GM12878 (cell line): ENCODE measurements around the gene COL4A3. TPM values are rescaled to one million over a fixed set of nuclear protein-coding genes. Genes with fewer than 3 reads are reported as not detected.

Experiments
- BMI1 ChIP-seq: fragments of 450-650 bp; IDR thresholded peaks from 2 replicates; pipeline ENCODE4 v1.6.1; 2016; ENCODE audit warnings: mild to moderate bottlenecking, moderate library complexity, borderline replicate concordance
- CEBPB ChIP-seq, 2 experiments: fragments of 150-350 bp in 1 of 2; IDR thresholded peaks; 2 replicates each; pipeline ENCODE4 v1.6.1; 2012 to 2014; ENCODE audit warnings: low read depth in 2 of 2, low read length in 2 of 2, borderline replicate concordance in 1 of 2, inconsistent platforms in 1 of 2
- CEBPZ ChIP-seq: fragments of 150-350 bp; IDR thresholded peaks from 2 replicates; pipeline ENCODE4 v1.6.1; 2016; ENCODE audit warnings: low read depth, low read length
- ESRRA ChIP-seq: IDR thresholded peaks from 2 replicates; pipeline ENCODE4 v1.6.1; 2012; ENCODE audit warnings: mild to moderate bottlenecking, low read length, improper control_type of control experiment
- FOS ChIP-seq: IDR thresholded peaks from 3 replicates; pipeline ENCODE4 v1.6.1; 2011; ENCODE audit warnings: borderline replicate concordance; ENCODE audit not compliant: insufficient read length; ENCODE audit errors: extremely low read depth
- IRF3 ChIP-seq: fragments of 450-650 bp; IDR thresholded peaks from 2 replicates; pipeline ENCODE4 v1.6.1; 2014; ENCODE audit warnings: mild to moderate bottlenecking
- KDM1A ChIP-seq: fragments of 200-600 bp; sonication (generic); IDR thresholded peaks from 2 replicates; pipeline ENCODE4 v1.6.1; 2016; ENCODE audit warnings: borderline replicate concordance
- LARP7 ChIP-seq: fragments of 450-650 bp; IDR thresholded peaks from 2 replicates; pipeline ENCODE4 v1.6.1; 2017; ENCODE audit warnings: mild to moderate bottlenecking
- MTA2 ChIP-seq: fragments of 450-650 bp; IDR thresholded peaks from 2 replicates; pipeline ENCODE4 v1.6.1; 2016; ENCODE audit warnings: low read depth, mild to moderate bottlenecking, moderate library complexity
- MXI1 ChIP-seq: fragments of 150-350 bp; IDR thresholded peaks from 2 replicates; pipeline ENCODE4 v1.6.1; 2011; ENCODE audit warnings: low read depth, mild to moderate bottlenecking, inconsistent platforms, low read length, improper control_type of control experiment
- NR2F1 ChIP-seq: fragments of 450-650 bp; conservative IDR thresholded peaks from 2 replicates; pipeline ENCODE4 v1.6.1; 2017; ENCODE audit warnings: mild to moderate bottlenecking
- RB1 ChIP-seq: fragments of 450-650 bp; formaldehyde crosslinking; IDR thresholded peaks from 2 replicates; pipeline ENCODE4 v1.6.1; 2017; ENCODE audit warnings: mild to moderate bottlenecking, borderline replicate concordance
- SIN3A ChIP-seq: IDR thresholded peaks from 2 replicates; pipeline ENCODE4 v1.6.1; 2012; ENCODE audit warnings: low read depth, low read length, improper control_type of control experiment
- TAF1 ChIP-seq: IDR thresholded peaks from 2 replicates; pipeline ENCODE4 v1.6.1; 2011; ENCODE audit warnings: mild to moderate bottlenecking, low read depth, low read length, borderline replicate concordance
- TARDBP ChIP-seq: IDR thresholded peaks from 2 replicates; pipeline ENCODE4 v1.6.1; 2016; ENCODE audit warnings: borderline replicate concordance
- WRNIP1 ChIP-seq: IDR thresholded peaks from 2 replicates; pipeline ENCODE4 v1.6.1; 2011; ENCODE audit warnings: low read depth, low read length, improper control_type of control experiment, borderline replicate concordance
- ZBTB11 ChIP-seq: fragments of 450-650 bp; formaldehyde crosslinking; IDR thresholded peaks from 2 replicates; pipeline ENCODE4 v1.5.0; 2022; ENCODE audit warnings: mild to moderate bottlenecking, missing genetic modification characterization
- ZNF217 ChIP-seq: fragments of 450-650 bp; IDR thresholded peaks from 2 replicates; pipeline ENCODE4 v1.6.1; 2017; ENCODE audit warnings: antibody characterized with exemption, mild to moderate bottlenecking
- ZNF24 ChIP-seq: fragments of 450-650 bp; IDR thresholded peaks from 2 replicates; pipeline ENCODE4 v1.6.1; 2017; ENCODE audit warnings: antibody characterized with exemption, mild to moderate bottlenecking
- polyA plus RNA-seq, 11 experiments: library from polyadenylated mRNA; depleted of rRNA in 4 of 11; unstranded in 6 of 11; stranded (reverse) in 5 of 11; fragments of >200 nt; fragmentation: Nextera tagmentation in 4 of 11; fragmentation: Illumina TruSeq in 1 of 11; extraction: Ambion mirVana in 4 of 11; extraction: Trizol in 1 of 11; gene quantifications; 1 replicate in 1 of 11; 2 replicates in 10 of 11; pipeline versions ENCODE4 v1.2.1 to v1.2.3, GENCODE V29; 2011 to 2016; ENCODE audit warnings: inconsistent platforms in 2 of 11, missing spikeins in 2 of 11, low read depth in 1 of 11
- total RNA-seq, 4 experiments: library from RNA; depleted of rRNA in 3 of 4; stranded (reverse); fragments of >200 nt in 3 of 4; fragmentation: Illumina TruSeq in 1 of 4; extraction: Trizol in 1 of 4; gene quantifications; 2 replicates each; pipeline versions ENCODE4 v1.2.1 to v1.2.3, GENCODE V29; 2013 to 2021

Gene COL4A3
- total and polyA plus RNA-seq, 10 of the 15 experiments (the other 5 are each of a cell fraction or from before 2014, with no cell fraction given): 0.34 to 10.5 (median 3.8) TPM

GRCh38 chr2:227324995-227325838, 160.8 kb downstream of the COL4A3 start, which contains the start of gene MFF (continued):
- TF ChIP-seq MTA2 (peak; percentile 83), KDM1A (no peak), ZBTB11 (CRISPR knock-in tag) (no peak; the same call in 1 of the 2 replicates), LARP7 (peak; percentile 89), MXI1 (peak; percentile 69), RB1 (peak; percentile 77), BMI1 (peak; percentile 53; the same call in 1 of the 2 replicates), CEBPB (IDR thresholded peaks at IDR 0.05; ENCODE audit: borderline replicate concordance in 1 of 2, low read depth in 2 of 2, low read length in 2 of 2) (no peak), CEBPZ (no peak), ZNF24 (peak; percentile 59; the same call in 1 of the 2 replicates), IRF3 (no peak), ESRRA (no peak; the same call in 1 of the 2 replicates), ZNF217 (no peak), TAF1 (peak; percentile 59), NR2F1 (peak; percentile 84), FOS (no peak), WRNIP1 (no peak), TARDBP (peak; percentile 63; the same call in 1 of the 2 replicates), SIN3A (peak; percentile 50; the same call in 1 of the 2 replicates)
